K562 treated with DMSO at 1 percent for 12 hours (cell line): ENCODE data around the gene CIT. TPM values are rescaled to one million over a fixed set of nuclear protein-coding genes. Genes with fewer than 3 reads are reported as not detected.

Experiments
- total RNA-seq: library from RNA; unstranded; fragments of 300-600 nt; gene quantifications from 2 replicates; pipeline ENCODE4 v1.2.3, GENCODE V29; 2022; ENCODE audit not compliant: insufficient read depth

The CIT gene
- 11.3 and 43.0 TPM in 2 replicates for total RNA-seq

GRCh38 chr12:119876761-119877638 lies at the start of gene CIT:
Gene CIT, minus strand, starts transcription at chr12:119877320. Its CDS starts 1,152 bp downstream, at chr12:119876168.

GRCh38 chr12:119667577-119668323 lies 209.4 kb downstream of the CIT start, which contains the start of gene PRKAB1:
Gene PRKAB1, plus strand, starts transcription at chr12:119668133. Its CDS starts 112 bp downstream, at chr12:119668245.

Other genes with a start within 250 kb of the CIT start
- gene PRKAB1, start 209.2 kb downstream of the CIT start, total RNA-seq, result 56.5 and 84.4 TPM in 2 replicates
- gene BICDL1, start 111.9 kb upstream of the CIT start, total RNA-seq, result 1.2 and 2.0 TPM in 2 replicates
- 34.9 and 57.5 TPM in 2 replicates for gene RAB35, start 239.4 kb upstream of the CIT start, total RNA-seq